HG03460 (cell line): ENCODE results near the gene PTGFR.

ENCODE experiments used
- ATAC-seq: cut with Tn5 transposase; IDR thresholded peaks from one replicate; pipeline ENCODE4 v1.9.1; 2021; ENCODE audit not compliant: unreplicated experiment

PTGFR gene, protein sequence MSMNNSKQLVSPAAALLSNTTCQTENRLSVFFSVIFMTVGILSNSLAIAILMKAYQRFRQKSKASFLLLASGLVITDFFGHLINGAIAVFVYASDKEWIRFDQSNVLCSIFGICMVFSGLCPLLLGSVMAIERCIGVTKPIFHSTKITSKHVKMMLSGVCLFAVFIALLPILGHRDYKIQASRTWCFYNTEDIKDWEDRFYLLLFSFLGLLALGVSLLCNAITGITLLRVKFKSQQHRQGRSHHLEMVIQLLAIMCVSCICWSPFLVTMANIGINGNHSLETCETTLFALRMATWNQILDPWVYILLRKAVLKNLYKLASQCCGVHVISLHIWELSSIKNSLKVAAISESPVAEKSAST

GRCh38 chr1:78490861-78491450 is at the start of gene PTGFR:
TSS of gene PTGFR (plus strand) at chr1:78490974. CDS start at chr1:78492744, 1,770 bp downstream.
- ATAC-seq, result no peak

DNA sequence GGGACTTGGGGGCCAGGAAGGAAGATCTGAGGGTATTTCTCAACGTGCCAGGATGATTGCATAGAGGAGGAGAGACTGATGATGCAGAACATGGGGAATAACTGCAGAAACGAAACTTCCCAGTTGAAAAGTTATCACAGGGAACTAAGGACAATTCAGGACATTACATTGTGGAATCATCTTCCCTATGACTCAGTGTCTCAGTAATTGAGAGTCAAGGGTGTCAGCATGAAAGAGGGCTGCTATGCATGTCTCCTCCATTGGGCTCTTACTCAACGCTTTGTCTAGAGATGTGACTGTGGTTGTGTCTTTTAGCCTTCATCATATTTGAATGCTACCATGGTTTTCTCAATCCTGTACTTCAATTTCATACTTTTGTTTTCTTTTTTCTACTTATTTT is 48.9 kb upstream of the PTGFR start:
- no peak for ATAC-seq

GRCh38 chr1:78447086-78447485 is 43.7 kb upstream of the PTGFR start:
- ATAC-seq, result no peak

- ATAC-seq, result no peak
Measured at GRCh38 chr1:78464449-78464891, 26.3 kb upstream of the PTGFR start.

- ATAC-seq, result no peak
Measured at GRCh38 chr1:78465143-78465542, 25.6 kb upstream of the PTGFR start.

DNA sequence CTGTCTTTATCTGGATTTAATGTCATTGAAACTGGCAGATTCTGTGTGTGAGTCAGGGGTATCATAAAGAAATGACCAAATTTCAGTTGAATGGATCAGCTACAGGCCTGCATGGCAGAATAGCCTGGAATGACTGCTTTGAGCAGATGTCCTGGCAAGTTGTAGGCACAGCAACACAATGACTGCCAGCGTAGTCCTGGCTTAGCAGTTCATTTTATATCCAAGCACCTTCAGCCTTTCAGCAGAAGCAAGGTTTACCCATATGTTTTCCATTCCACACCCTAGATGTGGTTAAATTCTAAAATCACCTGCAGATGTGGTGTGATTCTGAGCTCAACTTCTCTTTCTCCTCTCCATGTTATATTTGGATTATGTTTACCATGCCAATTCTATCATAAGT is 22.3 kb upstream of the PTGFR start:
- ATAC-seq, result no peak

GRCh38 chr1:78469576-78469975 is 21.2 kb upstream of the PTGFR start:
- ATAC-seq, result no peak

DNA sequence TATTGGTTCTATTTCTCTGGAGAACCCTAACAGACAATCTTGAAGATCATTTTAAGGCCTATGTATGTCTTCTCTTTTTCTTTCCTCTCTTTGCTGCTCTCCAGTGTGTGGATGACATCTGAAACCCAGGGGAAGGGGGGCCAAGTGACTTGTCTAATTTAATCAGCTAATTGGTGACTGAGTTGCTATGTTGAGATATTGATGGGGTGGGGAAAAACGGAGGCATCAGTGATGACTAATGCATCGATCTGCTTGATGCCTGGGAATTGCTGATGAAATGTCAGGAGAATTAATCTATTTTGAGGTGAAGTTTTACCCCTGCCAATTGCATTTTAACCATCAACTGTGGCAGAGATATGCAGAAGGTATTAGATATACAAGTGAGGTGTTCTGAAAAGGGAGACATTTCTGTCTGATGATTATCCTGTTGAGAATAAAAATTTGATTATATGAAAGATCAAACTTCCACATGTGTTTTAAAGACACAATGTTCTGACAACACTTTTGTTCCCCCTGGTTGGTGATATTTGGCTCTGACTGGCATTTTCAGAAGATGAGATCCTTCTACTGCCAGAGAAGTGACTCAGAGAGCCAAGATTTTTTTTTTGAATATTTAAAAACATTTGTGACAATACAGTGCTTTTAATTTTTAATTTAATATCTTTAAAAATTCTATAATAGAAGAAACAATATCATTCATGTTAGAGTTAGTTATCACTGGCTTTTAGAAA is 18.7 kb upstream of the PTGFR start:
- no peak for ATAC-seq

- no peak for ATAC-seq
Measured at GRCh38 chr1:78472851-78473496, 17.8 kb upstream of the PTGFR start.

DNA sequence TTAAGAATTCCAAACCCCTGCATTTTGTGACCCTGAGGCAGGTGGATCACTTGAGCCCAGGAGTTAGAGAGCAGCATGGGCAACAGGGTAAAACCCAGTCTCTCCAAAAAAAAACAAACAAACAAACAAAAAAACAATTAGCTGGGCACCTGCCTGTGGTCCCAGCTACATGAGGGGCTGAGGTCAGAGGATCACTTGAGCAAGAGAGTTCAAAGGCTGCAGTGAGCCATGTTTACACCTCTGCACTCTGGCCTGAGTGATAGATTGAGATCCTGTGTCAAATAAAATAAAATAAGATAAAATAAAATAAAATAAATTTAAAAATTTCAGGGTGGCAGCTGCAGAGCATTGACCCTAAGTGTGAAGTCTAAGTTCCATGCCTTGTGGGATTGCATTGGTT is 16.7 kb upstream of the PTGFR start:
- no peak for ATAC-seq

DNA sequence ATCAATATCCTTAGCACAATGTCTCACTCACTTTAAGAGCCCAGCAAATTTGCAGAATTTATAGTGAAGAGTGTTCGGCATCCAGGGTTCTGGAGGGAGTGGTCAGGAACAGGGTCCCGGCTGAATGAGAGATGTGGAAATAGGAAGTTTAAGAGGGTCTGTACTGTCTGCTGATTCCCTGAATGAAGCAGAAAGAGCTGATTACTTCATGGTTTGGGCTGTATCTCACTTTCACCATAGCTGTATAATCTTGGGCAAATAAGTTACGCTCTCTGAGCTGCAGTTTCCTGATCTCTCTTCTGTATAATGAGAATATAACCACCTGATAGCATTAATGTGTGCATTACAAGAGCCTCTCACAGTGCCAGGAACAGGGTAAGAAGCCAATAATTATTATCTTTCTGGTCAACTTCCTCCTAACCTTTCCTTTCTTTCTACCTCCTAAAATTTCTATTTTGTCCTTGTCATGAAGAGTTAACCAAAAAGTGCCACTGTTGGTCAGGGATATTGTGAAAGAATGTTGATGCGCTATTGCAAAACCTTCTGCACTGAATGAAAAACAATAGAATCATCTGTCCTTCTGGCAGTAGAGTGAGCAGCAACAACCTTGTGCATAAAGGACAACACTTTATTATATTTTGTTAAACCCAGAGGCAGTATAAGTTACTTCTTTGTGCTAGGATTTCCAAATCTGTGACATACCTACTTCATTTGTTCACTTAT is 14.7 kb upstream of the PTGFR start:
- no peak for ATAC-seq

DNA sequence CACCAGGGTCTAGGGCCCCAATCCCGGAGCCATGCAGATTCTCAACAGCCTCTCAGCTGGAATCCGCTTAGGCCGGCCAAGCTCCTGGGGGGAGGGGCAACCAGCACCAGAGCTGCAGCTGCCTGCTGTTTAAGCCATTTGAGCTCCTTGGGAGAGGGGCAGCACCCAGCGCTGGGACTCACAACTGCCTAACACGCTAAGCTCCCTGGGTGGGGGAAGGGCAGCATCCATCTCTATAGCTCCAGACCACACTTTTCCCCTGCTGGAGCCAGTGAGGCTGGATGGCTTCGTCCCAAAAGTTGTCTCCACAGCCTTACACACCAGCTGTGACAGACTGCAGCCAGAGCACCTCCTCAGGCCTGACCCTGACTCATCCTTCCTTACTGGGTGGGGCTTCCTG is 6.9 kb upstream of the PTGFR start:
- ATAC-seq, result no peak

DNA sequence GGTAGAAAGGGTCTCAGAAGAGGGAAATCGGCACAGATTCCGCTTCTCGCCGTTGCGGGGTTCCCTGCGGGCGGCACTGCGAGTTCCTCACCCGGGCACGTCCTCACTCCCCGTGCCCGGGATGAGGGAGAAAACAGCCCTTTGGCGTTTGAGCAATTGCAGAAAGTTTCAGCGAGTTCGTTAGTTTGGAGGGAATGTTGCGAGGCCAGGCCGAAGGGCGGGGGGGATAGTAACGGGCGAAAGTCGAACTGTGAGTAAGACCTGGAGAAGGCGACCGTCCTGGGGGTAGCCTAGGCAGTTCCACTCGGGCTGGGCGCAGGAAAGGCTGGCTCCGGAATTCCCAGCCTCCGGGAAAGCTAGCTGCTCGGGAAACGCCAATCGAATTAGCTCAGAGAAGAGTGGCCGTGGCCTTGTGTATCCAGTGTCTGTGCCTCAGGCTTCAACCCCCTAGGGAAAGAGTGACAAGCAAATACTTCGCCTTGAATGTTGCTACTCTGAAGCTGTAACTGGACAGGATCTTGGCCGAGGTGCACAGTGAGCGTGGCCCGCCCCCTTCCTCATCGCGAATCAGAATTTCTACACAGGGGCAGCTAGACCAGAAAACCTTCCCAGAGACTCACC is 787 bp downstream of the PTGFR start:
- no peak for ATAC-seq

DNA sequence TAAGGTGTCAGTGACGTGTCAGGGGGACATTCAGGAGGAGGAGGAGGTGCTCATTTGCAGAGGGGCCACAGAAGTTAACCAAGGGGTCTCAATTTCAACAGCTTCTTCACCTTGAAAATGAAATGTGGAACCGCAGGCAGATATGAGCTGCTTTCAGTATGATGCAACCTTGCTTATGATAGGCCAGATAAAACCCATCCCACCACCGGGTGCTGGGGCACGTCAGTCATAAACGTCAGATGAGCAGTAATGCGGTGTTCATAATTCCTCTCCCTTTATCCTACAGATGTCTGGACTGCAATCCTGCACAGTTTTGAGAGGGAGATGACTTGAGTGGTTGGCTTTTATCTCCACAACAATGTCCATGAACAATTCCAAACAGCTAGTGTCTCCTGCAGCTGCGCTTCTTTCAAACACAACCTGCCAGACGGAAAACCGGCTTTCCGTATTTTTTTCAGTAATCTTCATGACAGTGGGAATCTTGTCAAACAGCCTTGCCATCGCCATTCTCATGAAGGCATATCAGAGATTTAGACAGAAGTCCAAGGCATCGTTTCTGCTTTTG is 1.7 kb downstream of the PTGFR start:
- no peak for ATAC-seq

- no peak for ATAC-seq
Measured at GRCh38 chr1:78493451-78493850, 2.7 kb downstream of the PTGFR start.

GRCh38 chr1:78497201-78497600 is 6.4 kb downstream of the PTGFR start:
- ATAC-seq, result no peak

DNA sequence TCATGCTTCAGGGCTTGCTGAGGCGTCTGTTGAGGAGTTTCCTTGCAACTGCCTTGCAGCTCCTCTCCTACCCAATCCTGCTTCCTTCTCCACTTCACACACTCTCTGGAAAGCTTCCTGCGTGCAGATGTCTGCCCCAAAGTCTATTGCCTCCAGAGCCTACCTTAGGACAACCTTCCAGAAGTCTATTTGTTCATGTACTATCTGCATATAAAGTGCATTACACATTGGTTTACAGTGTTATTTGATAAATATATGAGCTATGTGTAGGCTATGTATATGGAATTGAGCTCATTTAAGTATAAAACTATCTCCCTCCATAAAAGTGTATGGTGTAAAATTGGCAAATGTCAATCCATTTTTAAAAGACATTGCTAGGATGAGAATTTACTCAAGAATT is 9.8 kb downstream of the PTGFR start:
- ATAC-seq, result no peak

DNA sequence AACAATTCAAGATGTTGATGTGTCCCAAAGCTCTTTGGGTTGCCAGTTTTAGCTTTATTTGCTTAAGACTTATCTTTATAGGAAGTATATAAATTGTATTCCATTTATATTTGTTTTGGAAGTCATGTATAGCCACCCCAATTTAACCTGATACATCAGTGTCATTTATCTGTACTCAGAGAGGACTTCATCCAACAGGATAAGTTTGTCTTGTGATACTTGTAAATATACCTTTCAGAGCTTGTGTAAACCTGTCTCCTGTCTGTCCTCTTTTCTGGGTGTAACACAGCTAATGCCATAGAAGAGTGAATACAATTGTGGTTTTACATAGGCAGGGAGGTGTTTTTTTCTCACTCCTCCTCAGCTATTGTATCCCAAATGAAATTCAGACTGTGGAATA is 10.4 kb downstream of the PTGFR start:
- ATAC-seq, result no peak

DNA sequence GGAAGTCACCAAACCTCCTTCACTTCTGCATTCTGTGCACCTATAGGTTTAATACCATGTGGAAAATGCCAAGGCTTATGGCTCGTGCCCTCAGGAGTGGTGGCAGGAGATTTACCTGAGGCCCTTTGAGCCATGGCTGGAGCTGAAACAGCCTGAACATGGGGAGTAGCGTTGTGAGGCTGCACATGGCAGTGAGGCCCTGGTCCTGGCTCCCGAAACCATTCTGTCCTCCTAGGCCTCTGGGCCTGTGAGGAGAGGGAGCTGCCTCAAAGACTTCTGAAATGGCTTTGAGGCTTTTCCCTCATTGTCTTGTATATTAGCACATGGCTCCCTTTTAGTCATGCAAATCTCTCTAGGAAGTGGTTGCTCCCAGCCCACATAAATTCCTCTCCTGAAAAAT is 20.6 kb downstream of the PTGFR start:
- ATAC-seq, result no peak

DNA sequence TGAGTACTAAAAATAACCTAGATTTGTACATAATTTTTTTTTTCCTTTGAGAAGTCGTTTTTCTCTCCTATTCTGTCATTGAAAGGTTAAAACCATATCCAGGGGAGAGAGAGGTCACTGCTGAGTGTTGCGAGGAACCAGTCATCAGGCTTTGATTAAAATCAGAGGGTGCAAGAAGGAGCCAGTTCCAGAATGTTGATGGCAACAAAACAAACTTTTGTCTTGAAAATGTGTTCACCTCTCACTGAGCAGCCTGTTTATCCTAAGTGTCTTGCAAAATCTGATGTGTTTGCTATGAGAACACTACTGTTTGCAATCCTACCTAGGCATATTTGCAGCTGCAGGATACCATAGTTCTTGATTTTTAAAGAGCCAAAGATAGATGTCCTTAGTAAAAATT is 25.9 kb downstream of the PTGFR start:
- no peak for ATAC-seq
